Fibroblast of mammary gland (primary cell): ENCODE results near the gene GPRC5D.

ENCODE experiments used
- DNase-seq: peaks from one replicate; pipeline ENCODE4 v3.0.0-alpha.2; 2010; ENCODE audit warnings: low read depth
- H3K4me3 ChIP-seq: 2 replicates; pipeline ENCODE4 v1.5.1; 2011; ENCODE audit warnings: low read depth, mild to moderate bottlenecking, low read length, moderate library complexity; ENCODE audit not compliant: control insufficient read depth
- CTCF ChIP-seq: conservative IDR thresholded peaks from 2 replicates; pipeline ENCODE4 v1.5.1; 2011; ENCODE audit warnings: low read depth, low read length, inconsistent platforms; ENCODE audit not compliant: control insufficient read depth, insufficient read depth

Gene GPRC5D

GRCh38 chr12:12916135-12916944, 35.6 kb downstream of the GPRC5D start:
- no peak overlapping the region for H3K4me3 ChIP-seq
- peak; percentile 84 for DNase-seq

GRCh38 chr12:12915656-12916055, 36.3 kb downstream of the GPRC5D start:
- no peak for DNase-seq
- H3K4me3 ChIP-seq = no peak overlapping the region
- TF ChIP-seq CTCF = no peak

More at GRCh38 chr12:12916135-12916944, 35.6 kb downstream of the GPRC5D start:
- peak; percentile 99 for TF ChIP-seq CTCF

DNA sequence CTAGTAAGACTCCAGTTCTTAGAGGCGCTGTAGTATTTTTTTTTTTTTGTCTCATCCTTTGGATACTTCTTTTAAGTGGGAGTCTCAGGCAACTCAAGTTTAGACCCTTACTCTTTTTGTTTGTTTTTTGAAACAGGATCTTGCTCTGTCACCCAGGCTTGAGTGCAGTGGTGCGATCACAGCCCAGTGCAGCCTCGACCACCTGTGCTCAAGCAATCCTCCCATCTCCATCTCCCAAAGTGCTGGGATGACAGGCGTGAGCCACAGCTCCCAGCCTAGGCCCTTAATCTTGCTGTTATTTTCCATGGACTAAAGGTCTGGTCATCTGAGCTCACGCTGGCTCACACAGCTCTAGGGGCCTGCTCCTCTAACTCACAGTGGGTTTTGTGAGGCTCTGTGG, 39.3 kb downstream of the GPRC5D start:
- no peak for TF ChIP-seq CTCF
- no peak for DNase-seq
- no peak overlapping the region for H3K4me3 ChIP-seq

DNA sequence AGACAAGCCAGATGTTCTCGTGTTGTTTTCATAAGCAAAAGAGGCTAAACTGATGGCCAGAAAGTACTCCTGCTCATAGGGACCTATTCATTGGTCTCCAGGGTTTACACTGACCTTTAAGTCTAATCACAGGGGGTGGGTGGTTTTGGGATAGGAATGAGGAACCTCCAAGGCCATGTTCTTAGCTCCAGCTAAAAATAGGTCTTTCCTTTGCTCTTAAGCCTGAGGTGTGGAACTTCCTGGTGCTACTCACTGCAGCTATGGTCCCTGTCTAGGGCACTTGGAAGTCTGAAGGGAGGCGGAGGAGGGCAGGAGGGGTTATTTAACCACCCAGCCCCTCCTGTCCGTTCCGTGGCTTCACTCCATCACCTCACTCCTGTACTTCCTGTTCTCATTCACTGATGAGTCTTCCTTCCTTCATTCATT, 42.0 kb downstream of the GPRC5D start:
- peak; percentile 58 for DNase-seq
- no peak for TF ChIP-seq CTCF
- no peak overlapping the region for H3K4me3 ChIP-seq

DNA sequence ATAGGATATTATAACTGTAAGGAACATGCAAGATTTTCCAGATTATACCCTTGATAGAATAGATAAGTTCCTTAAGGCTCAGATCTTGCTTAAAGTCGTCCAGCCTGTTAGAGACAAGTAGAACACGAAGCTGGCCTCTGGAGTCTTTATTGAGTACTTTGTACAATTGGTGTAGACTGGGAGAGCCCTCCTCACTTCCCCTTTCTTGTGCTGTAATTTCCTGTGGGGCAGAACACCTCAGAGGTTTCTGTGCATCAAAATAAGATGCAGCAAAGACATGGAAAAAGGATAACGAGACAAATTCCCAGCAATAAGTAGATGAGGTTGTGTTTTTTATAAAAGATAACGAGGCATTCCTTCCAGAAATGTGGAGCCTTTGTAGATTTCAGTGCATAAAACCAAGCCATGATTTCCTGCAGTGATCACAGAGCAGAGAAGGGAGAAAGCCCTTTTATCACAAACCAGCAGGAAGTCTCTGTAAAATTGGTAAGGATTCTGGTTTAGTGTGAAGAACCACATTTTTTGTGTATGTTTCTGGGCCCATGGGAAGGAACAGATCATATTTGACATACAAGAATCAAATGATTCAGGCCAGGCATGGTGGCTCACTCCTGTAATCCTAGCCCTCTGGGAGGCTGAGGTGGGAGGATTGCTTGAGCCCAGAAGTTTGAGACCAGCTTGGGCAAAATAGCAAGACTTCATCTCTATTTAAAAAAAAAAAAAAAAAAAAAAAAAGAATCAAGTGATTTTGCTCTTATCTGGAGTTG, 42.6 kb downstream of the GPRC5D start:
- DNase-seq = no peak
- no peak for TF ChIP-seq CTCF
- H3K4me3 ChIP-seq = no peak overlapping the region

DNA sequence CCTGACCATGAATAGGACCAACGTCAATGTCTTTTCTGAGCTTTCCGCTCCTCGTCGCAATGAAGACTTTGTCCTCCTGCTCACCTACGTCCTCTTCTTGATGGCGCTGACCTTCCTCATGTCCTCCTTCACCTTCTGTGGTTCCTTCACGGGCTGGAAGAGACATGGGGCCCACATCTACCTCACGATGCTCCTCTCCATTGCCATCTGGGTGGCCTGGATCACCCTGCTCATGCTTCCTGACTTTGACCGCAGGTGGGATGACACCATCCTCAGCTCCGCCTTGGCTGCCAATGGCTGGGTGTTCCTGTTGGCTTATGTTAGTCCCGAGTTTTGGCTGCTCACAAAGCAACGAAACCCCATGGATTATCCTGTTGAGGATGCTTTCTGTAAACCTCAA, 43.3 kb downstream of the GPRC5D start:
- no peak for TF ChIP-seq CTCF

More for the DNA sequence above, 43.3 kb downstream of the GPRC5D start:
- no peak for DNase-seq
- no peak overlapping the region for H3K4me3 ChIP-seq
